HG03135 (cell line): ENCODE results near the gene MYO5C.
"Not testable (repeated sequence)": the region's sequence is repeated elsewhere in the genome, so short reads cannot be mapped to it uniquely, and the experiment has no call there.

ENCODE experiments used
- ATAC-seq: cut with Tn5 transposase; IDR thresholded peaks from one replicate; pipeline ENCODE4 v1.9.1; 2021; ENCODE audit warnings: mild to moderate bottlenecking, moderate library complexity; ENCODE audit not compliant: unreplicated experiment

The MYO5C gene

DNA sequence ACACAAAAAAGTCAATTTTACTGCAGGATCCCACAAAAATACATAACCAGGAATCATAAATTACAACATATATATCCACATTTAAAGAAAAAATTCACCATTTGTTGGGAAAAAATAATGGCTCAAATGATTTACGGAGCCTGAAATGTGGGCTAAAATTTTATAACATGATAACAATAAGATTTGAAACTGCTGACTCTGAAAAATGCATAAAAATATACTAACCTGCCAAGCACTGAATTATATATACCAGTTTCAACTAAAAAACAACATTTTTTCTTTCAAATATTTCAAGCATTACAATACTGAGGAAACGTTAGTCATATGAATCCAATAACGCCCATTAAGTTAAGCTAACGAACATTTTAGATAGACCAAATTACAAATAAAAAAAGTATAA lies 12.2 kb upstream of the MYO5C start:
- ATAC-seq = no peak

GRCh38 chr15:52306270-52306669 lies 10.7 kb upstream of the MYO5C start:
- ATAC-seq = no peak

DNA sequence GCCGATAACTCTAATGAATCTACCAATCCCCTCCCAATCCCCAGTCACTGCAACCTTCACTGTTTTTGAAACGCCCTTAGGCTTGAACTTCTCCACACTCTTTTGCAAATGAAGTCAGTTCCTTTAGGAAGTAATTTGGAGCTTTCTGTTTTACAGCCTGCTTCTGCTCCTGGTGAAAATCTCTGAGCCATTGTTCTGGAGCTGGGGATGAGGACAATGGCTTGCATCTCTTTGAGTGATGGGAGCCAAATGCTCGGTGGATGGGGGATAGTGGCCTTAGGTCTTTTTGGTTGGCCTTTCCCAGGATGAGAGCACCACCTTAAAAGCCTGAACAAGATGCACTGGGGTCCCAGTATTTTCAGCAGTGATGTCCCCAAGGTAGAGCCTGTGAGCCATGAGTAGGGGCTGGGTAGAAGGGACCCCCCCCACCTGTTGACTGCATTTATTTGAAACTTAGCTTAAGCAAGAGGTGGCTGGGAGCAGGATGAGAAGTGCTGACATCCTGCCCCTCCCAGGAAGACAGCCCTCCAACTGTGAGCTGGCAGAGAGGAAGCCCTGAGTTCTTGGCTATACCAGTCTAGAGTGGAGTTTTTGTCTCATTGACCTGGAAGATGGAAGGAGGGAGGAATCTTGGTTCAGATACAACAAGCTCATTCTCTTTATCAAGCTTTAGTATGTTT lies 7.6 kb upstream of the MYO5C start:
- ATAC-seq = no peak

DNA sequence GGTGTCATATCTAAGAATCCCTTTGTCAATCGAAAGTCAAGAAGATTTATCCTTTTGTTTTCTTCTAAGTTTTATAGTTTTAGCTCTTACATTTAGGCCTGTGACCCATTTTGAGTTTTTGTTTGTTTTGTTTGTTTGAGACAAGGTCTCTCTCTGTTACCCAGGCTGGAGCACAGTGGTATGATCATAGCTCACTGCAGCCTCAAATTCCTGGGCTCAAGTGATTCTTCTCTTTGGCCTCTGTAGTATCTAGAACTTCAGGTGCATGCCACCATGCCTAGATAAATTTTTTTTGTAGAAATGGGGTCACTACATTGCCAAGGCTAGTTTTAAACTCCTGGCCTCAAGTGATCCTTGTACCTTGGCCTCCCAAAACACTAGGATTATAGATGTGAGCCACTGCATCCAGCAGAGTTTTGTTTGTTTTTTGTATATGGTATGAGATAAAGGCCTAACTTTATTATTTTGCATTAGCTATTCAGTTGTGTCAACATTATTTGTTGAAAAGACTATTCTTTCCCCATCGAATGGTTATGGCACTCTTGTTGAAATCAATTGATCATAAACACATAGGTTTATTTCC lies 5.8 kb upstream of the MYO5C start:
- no peak for ATAC-seq

DNA sequence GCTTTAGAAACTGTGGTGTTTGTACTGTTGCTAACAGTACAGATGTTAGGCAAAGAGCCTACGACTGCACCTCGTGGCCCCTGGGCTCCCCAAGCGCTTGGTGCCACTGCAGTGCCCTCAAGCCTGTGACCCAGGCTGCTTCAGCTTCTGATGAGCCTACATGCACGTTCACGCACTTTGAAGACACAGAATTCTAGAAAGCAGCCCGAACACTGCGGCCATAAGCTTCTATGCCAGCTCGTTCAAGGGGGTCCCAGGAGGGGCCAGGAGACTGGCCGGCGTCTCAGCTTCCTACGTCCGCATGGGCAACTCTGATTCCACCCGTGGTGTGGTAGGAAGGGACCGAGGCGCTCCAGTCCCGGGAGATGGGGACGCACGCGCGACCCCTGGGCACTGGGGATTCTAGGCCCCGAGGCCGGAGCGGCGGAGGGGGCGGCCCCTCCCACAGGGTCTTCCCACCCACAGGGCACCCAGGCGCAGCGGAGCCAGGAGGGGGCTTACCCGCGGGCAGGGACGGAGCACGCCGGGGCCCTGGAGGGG lies 653 bp downstream of the MYO5C start:
- ATAC-seq = no peak

GRCh38 chr15:52292780-52293392 lies 2.7 kb downstream of the MYO5C start:
- no peak for ATAC-seq

GRCh38 chr15:52291204-52291603 lies 4.4 kb downstream of the MYO5C start:
- no peak for ATAC-seq

GRCh38 chr15:52290800-52291199 lies 4.8 kb downstream of the MYO5C start:
- no peak for ATAC-seq

DNA sequence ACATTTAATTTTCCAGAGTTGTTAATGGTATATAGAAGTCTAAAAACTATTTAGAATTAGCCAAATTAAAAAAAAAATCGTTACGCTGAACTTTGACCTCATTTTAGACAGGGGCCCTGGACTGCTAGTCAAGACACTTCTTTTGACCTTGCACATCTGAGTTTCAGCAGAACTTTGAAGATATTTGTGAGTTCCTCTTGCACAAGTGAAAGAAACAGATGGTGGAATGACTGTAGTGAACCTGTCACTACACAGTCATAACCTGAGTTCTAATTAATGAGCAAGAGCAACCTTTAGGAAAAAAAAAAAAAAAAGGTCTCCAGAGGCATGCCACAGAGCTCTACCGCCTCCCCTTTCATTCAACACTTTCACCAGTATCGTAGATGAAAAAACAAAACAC lies 5.3 kb downstream of the MYO5C start:
- no peak for ATAC-seq

DNA sequence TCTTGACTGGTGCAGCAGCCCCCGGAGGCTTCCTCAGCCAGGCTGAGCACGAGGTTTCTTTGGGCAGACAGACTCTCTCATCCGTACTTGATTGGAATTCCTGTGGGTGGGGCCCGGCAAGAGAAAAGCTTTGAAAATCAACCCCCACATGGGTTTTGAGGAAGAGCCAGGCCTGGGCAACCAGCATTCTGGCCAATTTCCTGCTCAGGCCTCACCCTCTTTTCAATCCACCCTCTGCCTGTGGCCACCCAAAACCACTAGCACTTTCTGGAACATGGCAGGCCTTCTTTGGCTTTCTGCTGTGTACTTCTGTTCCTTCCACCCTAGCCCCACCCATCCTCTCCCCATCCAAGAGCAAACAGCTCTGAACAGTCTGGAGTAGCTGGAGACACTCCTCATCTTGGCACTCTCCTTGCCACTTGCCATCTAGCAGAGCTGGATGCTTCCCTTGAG lies 5.9 kb downstream of the MYO5C start:
- ATAC-seq = no peak

- ATAC-seq = no peak
Observed at GRCh38 chr15:52288986-52289385, 6.6 kb downstream of the MYO5C start.

GRCh38 chr15:52288051-52288942 lies 7.3 kb downstream of the MYO5C start:
- no peak for ATAC-seq

- ATAC-seq = no peak
Observed at GRCh38 chr15:52287114-52287513, 8.5 kb downstream of the MYO5C start.

DNA sequence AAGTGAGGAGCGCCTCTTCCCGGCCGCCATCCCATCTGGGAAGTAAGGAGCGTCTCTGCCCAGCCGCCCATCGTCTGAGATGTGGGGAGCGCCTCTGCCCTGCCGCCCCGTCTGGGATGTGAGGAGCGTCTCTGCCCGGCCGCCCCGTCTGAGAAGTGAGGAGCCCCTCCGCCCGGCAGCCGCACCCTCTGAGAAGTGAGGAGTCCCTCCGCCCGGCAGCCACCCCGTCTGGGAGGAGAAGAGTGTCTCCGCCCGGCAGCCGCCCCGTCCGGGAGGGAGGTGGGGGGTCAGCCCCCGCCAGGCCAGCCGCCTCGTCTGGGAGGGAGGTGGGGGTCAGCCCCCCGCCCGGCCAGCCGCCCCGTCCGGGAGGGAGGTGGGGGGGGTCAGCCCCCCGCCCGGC lies 9.7 kb downstream of the MYO5C start:
- ATAC-seq = not testable (repeated sequence)

DNA sequence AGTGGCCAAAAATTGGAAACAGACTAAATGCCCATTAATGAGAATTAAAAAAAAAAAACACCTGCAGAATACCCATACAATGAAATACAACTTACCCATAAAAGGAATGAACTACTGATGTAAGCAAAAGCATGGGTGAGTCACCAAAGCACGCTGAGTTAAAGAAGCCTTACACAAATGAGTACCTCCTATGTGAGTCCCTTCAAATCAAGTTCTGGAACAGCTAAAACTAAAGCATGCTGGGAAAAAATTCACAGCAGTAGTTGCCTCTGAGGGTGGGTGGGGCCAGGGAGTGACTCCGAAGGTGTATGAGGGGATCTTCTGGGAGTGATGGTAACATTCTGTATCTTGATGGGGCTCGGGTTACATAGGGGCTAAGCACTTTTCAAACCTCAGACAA lies 11.4 kb downstream of the MYO5C start:
- ATAC-seq = no peak

DNA sequence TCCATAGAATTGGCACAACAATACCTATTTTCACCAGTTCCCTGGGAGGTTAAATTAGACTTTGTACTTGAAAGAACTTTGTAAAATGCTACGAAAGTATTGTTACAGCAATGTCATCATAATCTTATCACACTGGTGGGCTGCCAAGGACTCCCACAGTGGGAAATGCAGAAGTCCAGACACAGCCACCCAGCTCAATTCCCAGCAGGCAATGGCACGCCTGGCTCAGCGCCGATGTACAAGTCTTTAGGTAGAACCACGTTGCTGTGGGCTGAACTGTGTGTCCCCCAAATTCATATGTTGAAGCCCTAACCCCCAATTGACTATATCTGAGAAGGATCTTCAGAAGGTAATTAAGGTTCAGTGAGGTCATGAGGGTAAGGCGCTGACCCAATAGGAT lies 12.3 kb downstream of the MYO5C start:
- ATAC-seq = no peak

DNA sequence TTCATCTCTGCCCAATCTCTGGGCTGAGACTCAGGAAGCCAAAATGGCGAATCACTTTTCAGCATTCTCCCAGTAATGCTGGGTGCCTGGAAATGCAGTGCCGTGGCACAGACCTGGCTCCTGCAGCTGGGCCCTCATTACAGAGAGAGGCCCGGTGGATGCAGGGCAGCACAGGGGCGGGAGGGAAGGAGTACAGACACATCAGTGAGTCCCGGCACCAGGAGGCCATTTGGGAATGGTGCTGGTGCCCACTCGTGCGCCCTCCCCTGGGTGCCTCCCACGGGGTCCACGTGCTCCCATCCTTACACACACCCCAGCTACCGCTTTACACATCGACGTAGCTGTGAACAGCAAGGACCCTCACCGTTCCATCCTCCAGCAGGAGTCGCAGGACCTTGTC lies 13.2 kb downstream of the MYO5C start:
- no peak for ATAC-seq

GRCh38 chr15:52281085-52282035 lies 14.2 kb downstream of the MYO5C start:
- no peak for ATAC-seq

- ATAC-seq = no peak
Observed at GRCh38 chr15:52280326-52281084, 15.1 kb downstream of the MYO5C start.
